ENCODE results near the gene SPARCL1. TPM values are rescaled to one million over a fixed set of nuclear protein-coding genes. Genes with fewer than 3 reads are reported as not detected.
"Not testable (repeated sequence)": the region's sequence is repeated elsewhere in the genome, so short reads cannot be mapped to it uniquely, and the experiment has no call there.

SPARCL1 gene, protein sequence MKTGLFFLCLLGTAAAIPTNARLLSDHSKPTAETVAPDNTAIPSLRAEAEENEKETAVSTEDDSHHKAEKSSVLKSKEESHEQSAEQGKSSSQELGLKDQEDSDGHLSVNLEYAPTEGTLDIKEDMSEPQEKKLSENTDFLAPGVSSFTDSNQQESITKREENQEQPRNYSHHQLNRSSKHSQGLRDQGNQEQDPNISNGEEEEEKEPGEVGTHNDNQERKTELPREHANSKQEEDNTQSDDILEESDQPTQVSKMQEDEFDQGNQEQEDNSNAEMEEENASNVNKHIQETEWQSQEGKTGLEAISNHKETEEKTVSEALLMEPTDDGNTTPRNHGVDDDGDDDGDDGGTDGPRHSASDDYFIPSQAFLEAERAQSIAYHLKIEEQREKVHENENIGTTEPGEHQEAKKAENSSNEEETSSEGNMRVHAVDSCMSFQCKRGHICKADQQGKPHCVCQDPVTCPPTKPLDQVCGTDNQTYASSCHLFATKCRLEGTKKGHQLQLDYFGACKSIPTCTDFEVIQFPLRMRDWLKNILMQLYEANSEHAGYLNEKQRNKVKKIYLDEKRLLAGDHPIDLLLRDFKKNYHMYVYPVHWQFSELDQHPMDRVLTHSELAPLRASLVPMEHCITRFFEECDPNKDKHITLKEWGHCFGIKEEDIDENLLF
- polyA plus RNA-seq (ENCODE audit: low read depth in 6 of 6), result under 1 TPM in 1 of 6 donors, not detected in 5; 0.15 TPM

DNA sequence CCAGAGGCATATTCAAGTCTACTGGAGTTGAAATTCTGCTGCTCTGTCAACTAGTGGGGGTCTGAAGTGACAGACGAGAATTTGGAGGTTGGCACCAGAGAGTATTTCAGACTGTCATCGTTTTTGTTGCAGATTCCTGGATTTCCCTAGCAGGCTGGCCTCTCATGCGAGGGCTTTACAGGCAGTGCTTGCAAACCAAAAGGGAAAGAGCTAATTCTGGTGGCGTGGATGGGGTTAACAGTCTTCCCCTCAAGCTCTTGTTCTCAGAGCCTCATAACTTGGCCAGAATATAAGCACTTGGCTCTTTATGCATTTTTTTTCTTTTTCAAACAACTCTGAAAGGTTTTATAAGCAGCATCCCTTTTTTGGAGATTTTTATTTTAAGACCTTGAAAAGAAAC, at the start of gene SPARCL1:
Gene SPARCL1 (minus strand): TSS at position 190 of the 400 bp plus-strand sequence. CDS start 29,802 bp downstream, outside the sequence.
- peaks cover 0 to 7% (median 0%) of the 10 kb centered on the region in 3 donors for H3K4me1 Mint-ChIP-seq
- no peak within 1 kb of the TSS for H3K4me3 Mint-ChIP-seq
- no peaks in the 10 kb centered on the region for H3K27me3 Mint-ChIP-seq
- peaks cover 0 to 18% (median 9%) of the 10 kb centered on the region in 7 donors for H3K9me3 Mint-ChIP-seq
- DNase-seq (no peak), ATAC-seq (ENCODE audit: low read depth in 2 of 2) (no peak)
- H3K36me3 Mint-ChIP-seq, result peaks cover 3 to 5% of the 10 kb centered on the region in 2 donors
- peak within 1 kb of the TSS in 2 of 6 donors; percentile 37 to 64 for H3K27ac Mint-ChIP-seq

DNA sequence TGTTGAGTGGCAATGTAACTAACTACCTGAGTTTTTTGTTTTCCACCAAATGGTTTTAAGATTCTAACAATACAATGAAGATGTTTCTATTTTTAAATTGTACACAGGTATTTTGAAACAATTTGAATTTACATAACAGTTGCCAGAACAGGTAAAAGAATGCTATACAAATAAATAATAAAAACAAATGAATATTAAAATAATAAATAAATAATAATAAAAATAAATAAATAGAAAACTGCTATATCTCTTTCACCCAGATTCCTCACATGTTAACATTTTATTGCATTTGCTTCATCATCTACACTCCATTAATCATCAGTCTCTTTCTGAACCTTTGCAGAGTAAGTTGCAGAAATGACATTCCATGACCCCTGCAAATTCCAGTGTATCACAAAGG, 46.8 kb upstream of the SPARCL1 start:
- H3K4me3 Mint-ChIP-seq, result no peak overlapping the region
- no peak overlapping the region for H3K27ac Mint-ChIP-seq
- H3K36me3 Mint-ChIP-seq, result no peaks in the 10 kb centered on the region
- ATAC-seq (ENCODE audit: low read depth in 2 of 2) (no peak), DNase-seq (no peak)
- no peaks in the 10 kb centered on the region for H3K4me1 Mint-ChIP-seq
- peaks cover 0 to 10% (median 8%) of the 10 kb centered on the region in 3 donors for H3K27me3 Mint-ChIP-seq
- peaks cover 0 to 6% (median 1%) of the 10 kb centered on the region in 7 donors for H3K9me3 Mint-ChIP-seq

DNA sequence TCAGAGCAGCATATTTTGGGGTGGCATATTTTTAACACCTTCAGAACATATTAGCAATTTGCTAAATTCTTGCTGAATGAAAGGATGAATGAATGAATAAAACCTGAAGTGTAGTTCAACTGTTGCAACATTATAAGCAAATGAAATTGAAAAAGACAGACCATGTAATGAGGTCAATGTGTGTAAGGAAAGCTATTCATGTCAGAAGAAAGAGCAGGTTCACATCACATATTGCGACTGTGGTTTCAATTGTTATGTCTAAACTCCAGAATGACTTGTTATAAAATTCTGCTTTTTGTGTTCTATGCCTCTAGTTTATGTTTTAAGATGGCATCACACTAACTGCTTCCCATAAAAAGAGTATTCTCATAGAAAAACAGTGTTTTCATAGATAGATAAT, 46.2 kb upstream of the SPARCL1 start:
- H3K27ac Mint-ChIP-seq, result no peak overlapping the region

DNA sequence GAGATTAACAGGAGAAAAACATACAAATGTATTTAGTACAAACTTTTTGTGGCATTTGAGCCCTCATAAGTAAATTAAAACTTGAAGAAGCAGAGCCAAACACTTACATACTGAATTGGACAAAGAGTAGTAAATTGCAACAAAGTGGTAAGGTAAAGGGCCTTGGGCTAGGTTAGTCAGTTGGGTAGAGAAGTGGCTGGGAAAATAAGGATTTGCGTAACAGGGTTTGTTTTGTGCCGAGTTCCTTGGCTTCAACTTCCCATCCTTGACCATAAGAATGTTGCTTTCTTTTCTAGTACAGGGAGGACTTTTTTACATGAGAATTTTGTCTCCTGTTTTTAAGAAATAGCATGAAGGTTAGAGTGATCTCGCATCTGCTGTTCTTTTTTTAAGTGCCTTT, 45.8 kb upstream of the SPARCL1 start:
- no peak for DNase-seq
- Mint-ChIP-seq H3K36me3 (no peaks in the 10 kb centered on the region), H3K27ac (no peak overlapping the region), H3K9me3 (peaks cover 0 to 6% (median 1%) of the 10 kb centered on the region in 7 donors), H3K27me3 (peaks cover 0 to 10% (median 8%) of the 10 kb centered on the region in 3 donors), H3K4me3 (no peak overlapping the region), H3K4me1 (no peaks in the 10 kb centered on the region)
- no peak for ATAC-seq (ENCODE audit: low read depth in 2 of 2)

More for the DNA sequence above, 46.2 kb upstream of the SPARCL1 start:
- Mint-ChIP-seq H3K9me3 (peaks cover 0 to 6% (median 1%) of the 10 kb centered on the region in 7 donors), H3K4me3 (no peak overlapping the region), H3K27me3 (peaks cover 0 to 10% (median 8%) of the 10 kb centered on the region in 3 donors), H3K4me1 (no peaks in the 10 kb centered on the region), H3K36me3 (no peaks in the 10 kb centered on the region)
- DNase-seq (no peak), ATAC-seq (ENCODE audit: low read depth in 2 of 2) (no peak)

DNA sequence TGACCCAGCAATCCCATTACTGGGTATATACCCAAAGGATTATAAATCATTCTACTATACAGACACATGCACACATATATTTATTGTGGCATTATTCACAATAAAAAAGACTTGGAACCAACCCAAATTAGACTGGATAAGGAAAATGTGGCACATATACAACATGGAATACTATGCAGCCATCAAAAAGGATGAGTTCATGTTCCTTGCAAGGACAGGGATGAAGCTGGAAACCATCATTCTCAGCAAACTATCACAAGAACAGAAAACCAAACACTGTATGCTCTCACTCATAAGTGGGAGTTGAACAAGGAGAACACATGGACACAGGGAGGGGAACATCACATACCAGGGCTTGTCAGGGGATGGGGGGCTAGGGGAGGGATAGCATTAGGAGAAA, 45.2 kb upstream of the SPARCL1 start:
- not testable (repeated sequence) for H3K36me3 Mint-ChIP-seq; DNase-seq; H3K4me1 Mint-ChIP-seq; H3K27me3 Mint-ChIP-seq; H3K9me3 Mint-ChIP-seq; ATAC-seq (ENCODE audit: low read depth in 2 of 2); H3K27ac Mint-ChIP-seq
- H3K4me3 Mint-ChIP-seq, result peak overlapping the region in 1 of 8 donors; percentile 23

DNA sequence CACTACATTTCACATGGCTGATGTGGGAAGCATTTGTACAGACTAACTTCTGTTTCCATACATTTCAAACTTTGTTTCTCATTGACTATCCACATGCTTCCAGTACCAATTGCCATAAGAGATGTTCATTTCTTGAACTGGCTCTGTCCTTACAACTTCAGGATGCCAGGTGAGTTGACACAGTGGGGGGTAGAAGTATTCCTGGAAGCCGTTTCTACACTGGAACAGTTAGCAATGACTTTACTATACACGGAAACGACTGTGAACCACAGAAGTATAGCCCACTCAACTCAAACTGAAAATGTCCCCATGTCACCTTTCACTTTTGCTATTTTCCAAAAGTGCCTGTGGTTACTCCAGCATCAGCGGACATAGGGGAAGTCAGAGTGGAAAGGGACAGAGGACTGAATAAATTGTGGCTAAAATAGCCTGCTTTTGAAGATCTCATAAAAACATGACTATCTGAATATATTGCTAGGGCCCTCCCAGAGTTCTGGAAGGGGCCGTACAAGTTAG, 41.2 kb upstream of the SPARCL1 start:
- no peak overlapping the region for H3K27ac Mint-ChIP-seq
- no peak for DNase-seq
- H3K36me3 Mint-ChIP-seq, result no peaks in the 10 kb centered on the region
- H3K27me3 Mint-ChIP-seq, result peaks cover 0 to 16% (median 10%) of the 10 kb centered on the region in 3 donors
- no peaks in the 10 kb centered on the region for H3K4me1 Mint-ChIP-seq
- no peak for ATAC-seq (ENCODE audit: low read depth in 2 of 2)
- peaks cover 0 to 6% (median 1%) of the 10 kb centered on the region in 7 donors for H3K9me3 Mint-ChIP-seq
- no peak overlapping the region for H3K4me3 Mint-ChIP-seq

DNA sequence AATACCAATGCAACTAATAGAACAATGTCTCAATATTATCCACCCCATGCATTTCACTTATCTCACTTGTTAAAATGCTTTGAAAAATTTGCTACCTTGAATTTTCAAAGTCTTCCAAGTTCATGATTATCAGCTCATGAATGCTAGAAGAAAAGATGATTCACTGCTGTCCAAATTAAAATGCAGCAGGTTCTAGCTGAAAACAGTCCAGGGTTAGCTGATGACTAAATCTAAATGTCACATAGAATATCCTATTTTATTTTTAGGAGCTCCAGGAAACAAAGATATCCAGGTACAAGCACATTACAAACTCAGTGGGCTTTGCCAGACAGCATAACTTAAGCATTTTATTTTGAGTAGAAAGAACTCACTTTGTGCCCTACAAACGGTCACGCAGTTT, 38.0 kb upstream of the SPARCL1 start:
- Mint-ChIP-seq H3K4me3 (no peak overlapping the region), H3K9me3 (no peaks in the 10 kb centered on the region), H3K4me1 (no peaks in the 10 kb centered on the region), H3K36me3 (no peaks in the 10 kb centered on the region), H3K27ac (no peak overlapping the region), H3K27me3 (peaks cover 0 to 7% (median 5%) of the 10 kb centered on the region in 3 donors)
- DNase-seq, result no peak
- ATAC-seq (ENCODE audit: low read depth in 2 of 2), result no peak

DNA sequence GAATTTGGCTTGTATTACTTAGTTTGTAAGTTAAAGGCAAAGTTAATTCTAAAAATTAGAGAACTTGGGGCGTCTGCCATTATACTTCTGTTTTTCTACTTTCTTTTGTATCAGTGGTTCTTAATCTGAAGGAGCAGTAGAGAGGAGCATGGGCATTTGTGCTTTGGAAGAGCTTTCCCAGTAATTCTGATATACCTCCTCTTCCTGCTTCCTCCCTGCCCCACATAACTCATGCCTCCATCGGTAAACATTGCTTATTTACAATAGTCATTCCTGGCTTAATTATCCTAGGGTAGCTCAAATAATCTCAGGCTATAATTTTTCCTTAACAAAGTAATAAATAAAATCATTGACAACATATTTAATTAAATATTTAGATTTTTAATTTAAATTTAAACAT, 37.1 kb upstream of the SPARCL1 start:
- Mint-ChIP-seq H3K36me3 (no peaks in the 10 kb centered on the region), H3K9me3 (no peaks in the 10 kb centered on the region), H3K4me3 (no peak overlapping the region), H3K27me3 (peaks cover 0 to 7% (median 0%) of the 10 kb centered on the region in 3 donors), H3K27ac (no peak overlapping the region), H3K4me1 (no peaks in the 10 kb centered on the region)
- DNase-seq (no peak), ATAC-seq (ENCODE audit: low read depth in 2 of 2) (no peak)

DNA sequence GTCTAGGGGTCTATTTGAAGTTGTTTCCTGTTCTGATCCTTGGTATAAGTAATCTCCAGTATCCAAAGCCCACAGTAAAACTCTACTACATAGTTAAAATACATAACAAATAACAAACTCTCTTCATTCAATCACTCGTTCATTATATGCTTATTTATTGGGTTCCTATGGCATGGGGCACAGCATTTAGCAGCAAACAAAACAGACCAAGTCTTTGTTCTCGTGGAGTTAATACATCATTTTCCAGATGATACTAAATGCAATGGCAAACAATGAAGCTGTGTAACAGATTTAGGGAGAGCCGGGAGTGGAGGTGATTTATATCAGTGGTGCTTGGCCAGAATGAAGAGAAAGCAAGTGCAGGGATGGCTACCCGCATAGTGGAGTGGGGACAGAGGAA, 36.6 kb upstream of the SPARCL1 start:
- Mint-ChIP-seq H3K4me1 (no peaks in the 10 kb centered on the region), H3K9me3 (no peaks in the 10 kb centered on the region), H3K4me3 (no peak overlapping the region), H3K27ac (no peak overlapping the region), H3K27me3 (peaks cover 0 to 7% (median 0%) of the 10 kb centered on the region in 3 donors), H3K36me3 (no peaks in the 10 kb centered on the region)
- ATAC-seq (ENCODE audit: low read depth in 2 of 2), result no peak
- no peak for DNase-seq

DNA sequence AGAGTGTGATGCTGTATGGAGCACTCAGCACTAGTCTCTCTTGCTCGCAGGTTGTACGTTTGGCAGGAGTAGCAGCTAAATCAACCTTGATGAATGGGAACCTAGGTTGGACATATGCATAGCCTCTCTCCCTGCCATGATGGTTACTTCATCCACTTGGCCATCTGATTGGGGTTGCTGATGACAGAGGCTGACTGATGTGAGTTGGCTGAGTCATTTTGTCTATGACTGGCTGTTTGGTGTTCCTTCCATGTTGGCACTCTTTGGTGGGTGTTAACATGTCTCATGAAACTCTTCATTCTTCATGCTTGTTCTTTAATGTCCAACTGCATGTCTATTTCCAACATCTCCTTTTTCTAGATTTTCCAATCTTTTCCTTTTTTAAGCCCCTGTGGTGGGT, 31.6 kb upstream of the SPARCL1 start:
- Mint-ChIP-seq H3K4me3 (no peak overlapping the region), H3K36me3 (no peaks in the 10 kb centered on the region), H3K9me3 (no peaks in the 10 kb centered on the region), H3K27me3 (peaks cover 0 to 4% (median 0%) of the 10 kb centered on the region in 3 donors), H3K27ac (no peak overlapping the region), H3K4me1 (peaks cover 0 to 11% (median 6%) of the 10 kb centered on the region in 3 donors)
- ATAC-seq (ENCODE audit: low read depth in 2 of 2) (no peak), DNase-seq (no peak)

DNA sequence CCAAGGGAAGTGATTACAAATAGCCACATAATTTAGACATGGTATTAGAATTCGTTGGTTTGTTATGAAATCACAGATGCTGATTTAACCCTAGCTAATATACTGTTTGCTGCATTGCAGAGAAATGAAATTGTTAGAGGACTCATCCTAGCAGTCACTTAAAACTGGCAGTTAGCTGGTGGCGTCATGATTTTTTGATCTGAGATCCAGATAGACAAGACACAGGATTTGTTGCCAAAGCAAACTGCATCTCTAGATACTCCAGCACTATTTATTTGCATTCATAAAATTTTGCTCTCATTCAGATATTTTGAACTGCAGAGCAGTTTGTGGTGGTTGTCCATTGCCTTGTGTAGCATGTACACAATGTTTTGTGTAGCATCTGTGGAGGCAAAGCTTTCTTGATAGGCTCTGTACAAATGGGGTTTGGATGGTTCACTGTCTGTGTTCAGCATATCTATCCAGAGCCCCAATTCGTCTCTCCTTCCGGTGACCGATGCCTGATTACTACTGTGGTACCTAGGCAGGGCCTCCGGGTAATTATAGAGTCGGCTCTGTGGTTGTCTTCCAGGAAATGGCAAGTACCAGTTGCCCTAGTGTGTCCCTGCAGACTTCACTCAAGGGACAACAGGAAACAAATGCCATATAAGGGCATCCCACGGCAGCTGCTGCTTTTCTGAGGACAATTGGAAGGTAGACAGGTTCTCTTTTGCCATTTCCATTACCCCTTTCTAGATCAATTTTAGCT, 30.1 kb upstream of the SPARCL1 start:
- Mint-ChIP-seq H3K27ac (peak overlapping the region in 2 of 6 donors; percentile 22 to 32), H3K4me3 (peak overlapping the region in 3 of 8 donors; percentile 20 to 44 (median 35)), H3K27me3 (no peaks in the 10 kb centered on the region), H3K9me3 (no peaks in the 10 kb centered on the region), H3K36me3 (no peaks in the 10 kb centered on the region), H3K4me1 (peaks cover 0 to 11% (median 6%) of the 10 kb centered on the region in 3 donors)
- peak; percentile 48 to 80 for ATAC-seq (ENCODE audit: low read depth in 2 of 2)
- no peak for DNase-seq

DNA sequence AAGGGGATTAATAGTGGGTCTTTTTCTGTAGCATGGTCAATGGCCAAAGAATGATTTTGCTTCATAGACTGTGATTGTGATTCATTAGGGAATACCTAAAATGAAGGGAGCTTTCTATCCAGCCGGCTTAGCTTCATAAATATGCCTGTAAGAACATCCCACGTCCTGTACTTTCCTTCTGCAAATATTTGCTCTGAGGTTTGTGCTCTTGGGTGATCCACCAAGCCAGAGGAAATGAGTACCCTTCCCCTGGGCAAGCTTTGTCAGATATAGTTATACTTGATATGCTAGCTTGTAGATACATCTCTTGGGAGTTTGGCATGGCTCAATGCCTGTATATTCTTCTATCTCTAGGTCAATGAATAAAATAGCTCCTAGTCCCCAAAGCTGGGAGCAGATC, 28.2 kb upstream of the SPARCL1 start:
- H3K27ac Mint-ChIP-seq, result no peak overlapping the region
- no peaks in the 10 kb centered on the region for H3K27me3 Mint-ChIP-seq
- H3K4me3 Mint-ChIP-seq, result no peak overlapping the region
- H3K9me3 Mint-ChIP-seq, result no peaks in the 10 kb centered on the region
- ATAC-seq (ENCODE audit: low read depth in 2 of 2), result no peak
- peaks cover 0 to 11% (median 6%) of the 10 kb centered on the region in 3 donors for H3K4me1 Mint-ChIP-seq
- no peaks in the 10 kb centered on the region for H3K36me3 Mint-ChIP-seq
- no peak for DNase-seq

Measured in naive B cell (primary cell).